ENCODE results near the gene TSC1. TPM values are rescaled to one million over a fixed set of nuclear protein-coding genes. Genes with fewer than 3 reads are reported as not detected.

TSC1 gene
- polyA plus RNA-seq, 3 donors, result 3.3 to 43.0 (median 5.8) TPM

DNA sequence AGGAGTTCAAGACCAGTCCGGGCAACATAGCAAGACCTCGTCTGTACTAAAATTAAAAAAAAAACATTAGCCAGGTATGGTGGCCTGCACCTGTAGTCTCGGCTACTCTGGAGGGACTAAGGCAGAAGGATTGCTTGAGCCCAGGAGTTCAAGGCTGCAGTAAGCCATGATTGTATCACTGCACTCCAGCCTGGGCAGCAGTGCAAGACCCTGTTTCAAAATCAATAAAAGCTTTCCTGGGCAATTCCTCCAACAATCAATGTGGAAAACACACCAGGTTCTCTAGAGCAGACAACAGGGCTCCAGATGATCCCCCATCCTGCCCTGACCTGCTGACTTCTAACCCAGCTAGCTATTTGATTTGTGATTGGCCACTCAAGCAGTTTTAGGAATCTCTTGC, 67.6 kb downstream of the TSC1 start:
- intact Hi-C loops (cut with micrococcal nuclease), result loop anchor here in 1 of 2 donors (5.0 to 10.0 kb wide), 2 partner anchors 212 to 795 kb away; partner anchors contain the start of gene DDX31
- H3K79me2 ChIP-seq (ENCODE audit: insufficient read depth, low read length), result no peaks in the 10 kb centered on the region
- DNase-seq, result no peak
- Mint-ChIP-seq H3K9me3 (peaks cover 0 to 1% (median 0%) of the 10 kb centered on the region in 7 donors), H3K27ac (no peak overlapping the region), H3K4me3 (peak overlapping the region in 1 of 2 donors; percentile 80), H3K27me3 (ENCODE audit: low read depth in 3 of 3) (peaks cover 10 to 15% (median 11%) of the 10 kb centered on the region in 3 donors), H3K4me1 (peaks cover 12% of the 10 kb centered on the region), H3K36me3 (no peaks in the 10 kb centered on the region)
- no peaks in the 10 kb centered on the region for H3K36me3 ChIP-seq (replicated peaks in 1 of 2; ENCODE audit: control insufficient read depth in 1 of 2, insufficient read depth in 2 of 2, low read length in 2 of 2)
- H3K27ac ChIP-seq (ENCODE audit: low read depth in 1 of 2, low read length in 2 of 2), result no peak overlapping the region
- H3K4me3 ChIP-seq (replicated peaks in 1 of 3; ENCODE audit: low read depth in 2 of 3, low read length in 3 of 3), result no peak overlapping the region
- H3K4me1 ChIP-seq (ENCODE audit: control insufficient read depth in 1 of 2, insufficient read depth in 2 of 2, low read length in 2 of 2), result peaks cover 12 to 22% of the 10 kb centered on the region in 2 donors
- H3K27me3 ChIP-seq (ENCODE audit: control insufficient read depth in 2 of 2, insufficient read depth in 2 of 2, low read length in 2 of 2), result peaks cover 0 to 9% of the 10 kb centered on the region in 2 donors
- H3K9ac ChIP-seq (ENCODE audit: insufficient read depth, low read length, poor library complexity, severe bottlenecking), result no peak overlapping the region
- H2AFZ ChIP-seq (ENCODE audit: insufficient read depth, low read depth, low read length, poor library complexity, severe bottlenecking), result peak overlapping the region; percentile 100
- H3K4me2 ChIP-seq (replicated peaks; ENCODE audit: extremely low read depth, low read length, poor library complexity, severe bottlenecking), result no peak overlapping the region
- H3K9me3 ChIP-seq (replicated peaks in 1 of 2; ENCODE audit: control insufficient read depth in 1 of 2, insufficient read depth in 1 of 2, low read length in 2 of 2), result no peaks in the 10 kb centered on the region
- H4K20me1 ChIP-seq (ENCODE audit: insufficient read depth, low read length), result no peaks in the 10 kb centered on the region
- WGBS (ENCODE audit: insufficient coverage), result 92% methylated on average over 3 of the region's 3 CpGs
- TF ChIP-seq, protein P1, sequence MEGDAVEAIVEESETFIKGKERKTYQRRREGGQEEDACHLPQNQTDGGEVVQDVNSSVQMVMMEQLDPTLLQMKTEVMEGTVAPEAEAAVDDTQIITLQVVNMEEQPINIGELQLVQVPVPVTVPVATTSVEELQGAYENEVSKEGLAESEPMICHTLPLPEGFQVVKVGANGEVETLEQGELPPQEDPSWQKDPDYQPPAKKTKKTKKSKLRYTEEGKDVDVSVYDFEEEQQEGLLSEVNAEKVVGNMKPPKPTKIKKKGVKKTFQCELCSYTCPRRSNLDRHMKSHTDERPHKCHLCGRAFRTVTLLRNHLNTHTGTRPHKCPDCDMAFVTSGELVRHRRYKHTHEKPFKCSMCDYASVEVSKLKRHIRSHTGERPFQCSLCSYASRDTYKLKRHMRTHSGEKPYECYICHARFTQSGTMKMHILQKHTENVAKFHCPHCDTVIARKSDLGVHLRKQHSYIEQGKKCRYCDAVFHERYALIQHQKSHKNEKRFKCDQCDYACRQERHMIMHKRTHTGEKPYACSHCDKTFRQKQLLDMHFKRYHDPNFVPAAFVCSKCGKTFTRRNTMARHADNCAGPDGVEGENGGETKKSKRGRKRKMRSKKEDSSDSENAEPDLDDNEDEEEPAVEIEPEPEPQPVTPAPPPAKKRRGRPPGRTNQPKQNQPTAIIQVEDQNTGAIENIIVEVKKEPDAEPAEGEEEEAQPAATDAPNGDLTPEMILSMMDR (IDR thresholded peaks at IDR 0.05), result no peak

DNA sequence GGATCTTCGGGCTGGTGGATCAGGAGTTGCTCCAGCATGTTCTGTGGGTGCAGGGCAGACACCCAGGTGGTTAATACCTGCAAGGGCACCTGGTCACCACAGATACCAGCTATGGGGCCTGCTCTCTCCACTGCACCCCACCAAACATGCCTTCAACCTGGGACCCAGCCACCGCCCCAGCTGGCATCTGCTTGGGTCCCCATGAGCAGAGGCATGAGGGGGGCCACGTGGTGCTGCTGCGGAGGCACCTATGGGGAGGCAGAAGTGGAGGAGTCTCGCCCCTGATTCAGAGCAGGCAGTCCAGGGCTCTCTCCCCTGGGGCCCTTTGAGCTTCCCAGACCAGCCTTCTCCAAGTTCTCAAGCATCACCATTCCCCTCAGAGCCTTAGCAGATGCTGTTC, 69.3 kb downstream of the TSC1 start:
- Histone ChIP-seq H3K4me1 (ENCODE audit: control insufficient read depth in 1 of 2, insufficient read depth in 2 of 2, low read length in 2 of 2) (peaks cover 8 to 17% of the 10 kb centered on the region in 2 donors), H3K9ac (ENCODE audit: insufficient read depth, low read length, poor library complexity, severe bottlenecking) (no peak overlapping the region), H3K4me2 (replicated peaks; ENCODE audit: extremely low read depth, low read length, poor library complexity, severe bottlenecking) (no peak overlapping the region), H3K27me3 (ENCODE audit: control insufficient read depth in 2 of 2, insufficient read depth in 2 of 2, low read length in 2 of 2) (peaks cover 0 to 9% of the 10 kb centered on the region in 2 donors), H3K36me3 (replicated peaks in 1 of 2; ENCODE audit: control insufficient read depth in 1 of 2, insufficient read depth in 2 of 2, low read length in 2 of 2) (no peaks in the 10 kb centered on the region), H4K20me1 (ENCODE audit: insufficient read depth, low read length) (no peaks in the 10 kb centered on the region), H3K9me3 (replicated peaks in 1 of 2; ENCODE audit: control insufficient read depth in 1 of 2, insufficient read depth in 1 of 2, low read length in 2 of 2) (no peaks in the 10 kb centered on the region), H3K27ac (ENCODE audit: low read depth in 1 of 2, low read length in 2 of 2) (no peak overlapping the region), H3K79me2 (ENCODE audit: insufficient read depth, low read length) (no peaks in the 10 kb centered on the region), H2AFZ (ENCODE audit: insufficient read depth, low read depth, low read length, poor library complexity, severe bottlenecking) (no peak overlapping the region), H3K4me3 (replicated peaks in 1 of 3; ENCODE audit: low read depth in 2 of 3, low read length in 3 of 3) (no peak overlapping the region)
- Mint-ChIP-seq H3K27me3 (ENCODE audit: low read depth in 3 of 3) (peaks cover 11 to 20% (median 16%) of the 10 kb centered on the region in 3 donors), H3K9me3 (no peaks in the 10 kb centered on the region), H3K36me3 (no peaks in the 10 kb centered on the region), H3K4me3 (no peak overlapping the region), H3K27ac (peak overlapping the region in 1 of 7 donors; percentile 5), H3K4me1 (peaks cover 9% of the 10 kb centered on the region)
- WGBS (ENCODE audit: insufficient coverage), result 83% methylated on average over 1 of the region's 5 CpGs
- intact Hi-C loops (cut with micrococcal nuclease), result loop anchor here in 1 of 2 donors (5.0 to 10.0 kb wide), 2 partner anchors 210 to 793 kb away; partner anchors contain the start of gene DDX31
- TF ChIP-seq, protein P1 (IDR thresholded peaks at IDR 0.05), result no peak
- DNase-seq, result no peak
